GM21390 (cell line): ENCODE measurements around the gene TSHZ2.
A peak's percentile ranks its signal among the peaks of the same experiment; 100 is the strongest.

Experiments
- ATAC-seq: cut with Tn5 transposase; IDR thresholded peaks from one replicate; pipeline ENCODE4 v1.9.1; 2021; ENCODE audit not compliant: unreplicated experiment

Gene TSHZ2

GRCh38 chr20:52996130-52996529 is 24.0 kb downstream of the TSHZ2 start:
- ATAC-seq = no peak

GRCh38 chr20:52996658-52997057 is 24.5 kb downstream of the TSHZ2 start:
- ATAC-seq = no peak

DNA sequence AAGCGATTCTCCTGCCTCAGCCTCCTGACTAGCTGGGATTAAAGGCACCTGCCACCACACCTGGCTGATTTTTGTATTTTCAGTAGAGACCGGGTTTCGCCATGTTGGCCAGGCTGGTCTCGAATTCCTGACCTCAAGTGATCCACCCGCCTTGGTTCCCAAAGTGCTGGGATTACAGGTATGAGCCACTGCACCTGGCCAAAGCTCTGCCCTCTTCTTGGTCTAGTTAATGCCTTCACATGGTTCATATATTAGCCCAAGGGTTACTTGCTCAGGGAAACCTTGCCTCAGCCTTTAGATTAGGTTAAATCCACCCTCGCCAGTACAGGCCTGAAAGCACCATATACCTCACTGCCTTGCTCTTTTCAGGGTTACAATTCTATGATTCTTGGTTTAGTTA is 26.1 kb downstream of the TSHZ2 start:
- ATAC-seq = no peak

DNA sequence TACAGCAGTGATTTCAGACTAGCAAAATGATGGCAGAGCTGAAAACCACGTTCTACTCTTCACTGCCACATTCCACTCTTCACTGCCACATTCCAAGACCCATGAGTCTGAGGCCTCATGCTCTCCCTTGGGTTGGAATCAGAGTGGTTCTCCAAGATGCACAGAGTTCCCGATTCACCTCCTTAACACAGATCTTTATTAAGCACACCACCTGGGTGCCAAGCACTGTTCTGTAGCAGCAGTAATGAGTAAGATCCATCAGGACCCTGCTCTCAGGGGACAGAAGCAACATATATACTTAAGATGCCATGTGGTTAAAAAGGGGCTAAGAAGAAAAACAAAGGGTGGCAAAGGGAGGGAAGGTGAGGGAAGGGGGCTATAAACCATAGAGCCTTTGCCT is 26.9 kb downstream of the TSHZ2 start:
- ATAC-seq = no peak

- peak; percentile 78 for ATAC-seq
Measured at GRCh38 chr20:53001498-53002301, 29.5 kb downstream of the TSHZ2 start.

DNA sequence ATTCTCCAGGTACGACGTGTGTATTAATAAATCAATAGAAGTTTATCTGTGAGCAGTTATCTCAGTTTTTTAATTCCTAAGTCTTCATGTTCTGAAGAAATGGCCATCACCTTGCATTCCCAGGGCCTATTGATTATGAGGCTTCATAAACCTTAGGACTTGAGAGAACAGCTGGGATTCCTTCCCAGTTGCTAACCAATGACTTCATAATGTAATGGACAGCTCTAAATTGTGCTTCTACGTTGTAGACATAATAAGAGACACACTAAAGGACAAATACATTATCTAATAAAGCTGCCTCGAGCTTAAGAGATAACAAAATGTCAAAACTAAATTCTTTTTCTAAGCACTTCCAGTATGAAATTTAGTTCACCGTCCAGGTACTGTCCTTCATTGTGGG is 30.6 kb downstream of the TSHZ2 start:
- no peak for ATAC-seq

- ATAC-seq = no peak
Measured at GRCh38 chr20:53003420-53004154, 31.4 kb downstream of the TSHZ2 start.

- ATAC-seq = no peak
Measured at GRCh38 chr20:53004267-53004813, 32.2 kb downstream of the TSHZ2 start.

- no peak for ATAC-seq
Measured at GRCh38 chr20:53009979-53010735, 38.0 kb downstream of the TSHZ2 start.

GRCh38 chr20:53011640-53012039 is 39.5 kb downstream of the TSHZ2 start:
- no peak for ATAC-seq

- ATAC-seq = no peak
Measured at GRCh38 chr20:53013183-53013582, 41.0 kb downstream of the TSHZ2 start.

GRCh38 chr20:53013847-53014246 is 41.7 kb downstream of the TSHZ2 start:
- ATAC-seq = no peak

DNA sequence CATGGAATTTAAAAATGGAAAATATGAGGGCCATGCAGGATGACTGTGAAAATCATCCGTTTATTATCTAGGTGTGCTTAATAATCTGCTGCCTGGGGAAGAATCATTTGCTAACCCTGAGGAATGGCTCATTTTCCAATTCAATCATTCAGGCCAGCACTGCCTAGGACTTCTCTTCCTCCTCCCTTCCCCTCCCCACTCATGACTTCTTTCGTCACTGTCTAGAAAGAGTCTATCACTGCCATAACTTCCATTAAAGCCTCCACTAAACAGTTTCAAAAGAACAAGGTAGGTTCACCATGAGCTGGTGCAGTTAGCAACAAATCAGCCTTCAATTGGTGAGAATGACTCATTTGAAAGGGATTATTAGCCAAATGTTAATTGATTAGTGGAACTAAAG is 43.9 kb downstream of the TSHZ2 start:
- ATAC-seq = no peak

- ATAC-seq = no peak
Measured at GRCh38 chr20:53016534-53017042, 44.4 kb downstream of the TSHZ2 start.

DNA sequence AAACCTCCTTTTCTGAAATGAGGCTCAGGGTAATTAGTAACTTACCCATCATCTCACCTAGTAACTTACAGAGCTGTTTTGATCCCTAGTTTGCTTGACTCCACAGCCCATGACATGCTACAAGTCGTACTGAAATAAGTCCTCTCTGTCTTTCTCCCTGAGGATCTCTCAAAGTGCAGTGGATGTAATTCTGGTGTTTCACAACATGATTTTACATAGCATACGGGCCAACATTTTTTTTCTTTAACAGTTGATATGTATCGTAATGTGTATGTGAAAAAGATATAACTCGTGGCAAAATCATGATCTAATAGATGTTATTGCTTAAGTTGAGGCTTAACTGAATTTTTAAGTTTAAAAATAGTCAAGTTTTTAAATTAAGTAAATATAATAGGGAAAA is 45.0 kb downstream of the TSHZ2 start:
- ATAC-seq = no peak

DNA sequence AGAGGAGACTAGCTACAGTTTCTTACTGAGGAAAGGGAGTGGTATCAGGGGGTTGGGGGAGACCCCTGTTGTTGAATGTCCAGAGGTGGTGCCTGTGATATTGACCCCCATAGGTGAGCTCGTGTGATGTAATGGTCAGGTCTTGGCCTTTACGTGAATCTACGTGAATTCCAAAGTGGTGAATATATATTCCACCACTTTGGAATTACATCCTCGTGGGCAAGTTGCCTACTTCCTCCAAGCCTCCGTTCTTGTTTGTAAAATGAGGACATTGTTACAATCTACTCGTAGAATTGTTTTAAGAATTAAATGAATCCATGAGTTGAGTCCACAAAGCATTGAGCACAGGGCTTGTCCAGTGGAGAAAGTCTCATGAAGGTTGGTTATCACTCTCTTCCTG is 47.3 kb downstream of the TSHZ2 start:
- ATAC-seq = no peak

DNA sequence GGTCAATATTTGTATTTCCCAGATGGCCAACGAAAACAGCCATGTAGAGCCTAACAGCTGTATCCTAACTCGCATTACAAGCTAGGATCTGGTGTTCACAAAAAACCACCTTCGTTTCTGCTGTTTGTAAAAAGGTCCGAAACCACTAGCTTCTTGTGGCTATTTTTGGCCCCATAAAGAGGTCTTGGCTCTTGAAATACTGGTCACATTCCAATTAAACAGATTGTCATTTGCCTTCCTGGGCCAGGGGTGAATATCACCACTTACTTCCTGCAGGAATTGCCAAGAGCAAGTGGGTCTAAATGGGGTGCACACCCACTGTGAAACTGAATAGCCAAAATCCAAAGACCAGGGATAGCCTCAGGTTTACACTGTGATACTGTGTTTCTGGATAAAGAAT is 48.2 kb downstream of the TSHZ2 start:
- no peak for ATAC-seq

GRCh38 chr20:53020834-53021233 is 48.7 kb downstream of the TSHZ2 start:
- no peak for ATAC-seq

DNA sequence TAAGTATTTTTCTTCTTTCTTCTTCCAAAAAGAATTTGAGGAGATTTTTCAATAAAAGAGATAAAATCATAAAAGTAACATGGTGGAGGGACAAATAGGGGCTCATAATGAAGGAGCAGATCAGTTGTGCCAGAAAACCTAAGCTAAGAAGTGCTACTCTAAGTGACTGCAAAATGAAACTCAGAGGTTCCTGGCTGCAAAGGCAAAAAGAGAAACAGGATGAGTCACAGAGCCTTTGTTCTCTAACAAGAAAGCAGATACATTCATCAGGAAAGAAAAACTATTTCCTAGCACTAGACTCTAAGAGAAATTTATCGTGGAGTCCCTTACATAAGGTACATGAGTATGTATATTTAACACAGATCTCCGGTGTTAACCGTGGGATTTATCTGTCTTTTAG is 49.8 kb downstream of the TSHZ2 start:
- ATAC-seq = no peak

DNA sequence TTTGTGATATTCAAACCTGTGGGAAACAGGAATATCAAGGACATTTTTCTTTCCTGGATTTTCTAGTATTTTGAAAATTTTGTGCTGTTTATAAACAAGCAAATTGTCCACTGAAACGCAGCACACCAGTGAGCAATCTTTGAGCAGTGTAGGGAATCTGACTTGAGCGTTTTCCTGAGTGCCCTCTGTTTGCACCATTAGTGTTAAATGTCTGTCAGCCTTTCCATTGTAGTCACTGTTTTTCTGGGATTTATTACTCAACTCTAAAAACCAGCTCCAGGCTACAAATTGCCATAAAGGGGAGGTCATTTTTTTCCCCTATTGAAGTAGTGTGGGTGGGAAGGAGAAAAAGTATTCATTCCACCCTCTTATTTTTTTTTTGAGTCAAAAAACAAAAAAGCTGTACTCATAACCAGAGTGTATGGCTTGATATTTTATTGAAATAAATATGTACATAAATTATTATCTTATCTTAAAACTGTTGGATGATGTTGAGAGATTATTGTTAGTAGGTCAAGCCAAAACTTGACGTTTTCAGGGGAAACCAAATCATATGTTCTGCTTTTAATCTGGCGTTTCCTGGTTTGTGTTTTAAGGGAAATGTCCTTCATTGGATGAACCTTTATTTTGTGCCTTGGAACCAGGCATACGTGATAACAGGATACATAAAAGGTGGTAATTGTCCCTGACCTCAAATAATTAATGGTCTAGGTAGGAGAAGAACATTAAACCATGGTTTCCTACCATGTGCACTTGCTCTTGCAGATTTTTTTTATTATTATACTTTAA is 51.8 kb downstream of the TSHZ2 start:
- ATAC-seq = no peak
